ENCODE data around the gene RELN.

- no peak for TF ChIP-seq FOXP1 (IDR thresholded peaks at IDR 0.05)
- no peak for TF ChIP-seq FOXP1 (CRISPR knock-in tag; IDR thresholded peaks at IDR 0.05)
- TF ChIP-seq ERF (CRISPR knock-in tag; IDR thresholded peaks at IDR 0.05): no peak; the same call in 1 of the 2 replicates
- TF ChIP-seq TAF1 (CRISPR knock-in tag; IDR thresholded peaks at IDR 0.05): peak; percentile 11; the same call in 1 of the 2 replicates
- TF ChIP-seq ELF1 (CRISPR knock-in tag; IDR thresholded peaks at IDR 0.05): no peak
- no peak for TF ChIP-seq XBP1 (CRISPR knock-in tag; IDR thresholded peaks at IDR 0.05)
- no peak for TF ChIP-seq TCF7L2 (IDR thresholded peaks at IDR 0.05; ENCODE audit: low read depth, low read length)
- TF ChIP-seq, protein P1, sequence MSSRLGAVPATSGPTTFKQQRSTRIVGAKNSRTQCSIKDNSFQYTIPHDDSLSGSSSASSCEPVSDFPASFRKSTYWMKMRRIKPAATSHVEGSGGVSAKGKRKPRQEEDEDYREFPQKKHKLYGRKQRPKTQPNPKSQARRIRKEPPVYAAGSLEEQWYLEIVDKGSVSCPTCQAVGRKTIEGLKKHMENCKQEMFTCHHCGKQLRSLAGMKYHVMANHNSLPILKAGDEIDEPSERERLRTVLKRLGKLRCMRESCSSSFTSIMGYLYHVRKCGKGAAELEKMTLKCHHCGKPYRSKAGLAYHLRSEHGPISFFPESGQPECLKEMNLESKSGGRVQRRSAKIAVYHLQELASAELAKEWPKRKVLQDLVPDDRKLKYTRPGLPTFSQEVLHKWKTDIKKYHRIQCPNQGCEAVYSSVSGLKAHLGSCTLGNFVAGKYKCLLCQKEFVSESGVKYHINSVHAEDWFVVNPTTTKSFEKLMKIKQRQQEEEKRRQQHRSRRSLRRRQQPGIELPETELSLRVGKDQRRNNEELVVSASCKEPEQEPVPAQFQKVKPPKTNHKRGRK (CRISPR knock-in tag; IDR thresholded peaks at IDR 0.05): no peak
- TF ChIP-seq, protein P2, sequence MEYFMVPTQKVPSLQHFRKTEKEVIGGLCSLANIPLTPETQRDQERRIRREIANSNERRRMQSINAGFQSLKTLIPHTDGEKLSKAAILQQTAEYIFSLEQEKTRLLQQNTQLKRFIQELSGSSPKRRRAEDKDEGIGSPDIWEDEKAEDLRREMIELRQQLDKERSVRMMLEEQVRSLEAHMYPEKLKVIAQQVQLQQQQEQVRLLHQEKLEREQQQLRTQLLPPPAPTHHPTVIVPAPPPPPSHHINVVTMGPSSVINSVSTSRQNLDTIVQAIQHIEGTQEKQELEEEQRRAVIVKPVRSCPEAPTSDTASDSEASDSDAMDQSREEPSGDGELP (IDR thresholded peaks at IDR 0.05; ENCODE audit: borderline replicate concordance, low read depth): no peak
- TF ChIP-seq, protein P3, sequence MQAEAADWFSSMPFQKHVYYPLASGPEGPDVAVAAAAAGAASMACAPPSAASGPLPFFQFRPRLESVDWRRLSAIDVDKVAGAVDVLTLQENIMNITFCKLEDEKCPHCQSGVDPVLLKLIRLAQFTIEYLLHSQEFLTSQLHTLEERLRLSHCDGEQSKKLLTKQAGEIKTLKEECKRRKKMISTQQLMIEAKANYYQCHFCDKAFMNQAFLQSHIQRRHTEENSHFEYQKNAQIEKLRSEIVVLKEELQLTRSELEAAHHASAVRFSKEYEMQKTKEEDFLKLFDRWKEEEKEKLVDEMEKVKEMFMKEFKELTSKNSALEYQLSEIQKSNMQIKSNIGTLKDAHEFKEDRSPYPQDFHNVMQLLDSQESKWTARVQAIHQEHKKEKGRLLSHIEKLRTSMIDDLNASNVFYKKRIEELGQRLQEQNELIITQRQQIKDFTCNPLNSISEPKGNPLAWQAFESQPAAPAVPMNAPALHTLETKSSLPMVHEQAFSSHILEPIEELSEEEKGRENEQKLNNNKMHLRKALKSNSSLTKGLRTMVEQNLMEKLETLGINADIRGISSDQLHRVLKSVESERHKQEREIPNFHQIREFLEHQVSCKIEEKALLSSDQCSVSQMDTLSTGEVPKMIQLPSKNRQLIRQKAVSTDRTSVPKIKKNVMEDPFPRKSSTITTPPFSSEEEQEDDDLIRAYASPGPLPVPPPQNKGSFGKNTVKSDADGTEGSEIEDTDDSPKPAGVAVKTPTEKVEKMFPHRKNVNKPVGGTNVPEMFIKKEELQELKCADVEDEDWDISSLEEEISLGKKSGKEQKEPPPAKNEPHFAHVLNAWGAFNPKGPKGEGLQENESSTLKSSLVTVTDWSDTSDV (CRISPR knock-in tag; IDR thresholded peaks at IDR 0.05): no peak
- TF ChIP-seq ZNF670 (CRISPR knock-in tag; IDR thresholded peaks at IDR 0.05; ENCODE audit: borderline replicate concordance): no peak
- no peak for TF ChIP-seq SRY (CRISPR knock-in tag; IDR thresholded peaks at IDR 0.05)
- TF ChIP-seq, protein P4, sequence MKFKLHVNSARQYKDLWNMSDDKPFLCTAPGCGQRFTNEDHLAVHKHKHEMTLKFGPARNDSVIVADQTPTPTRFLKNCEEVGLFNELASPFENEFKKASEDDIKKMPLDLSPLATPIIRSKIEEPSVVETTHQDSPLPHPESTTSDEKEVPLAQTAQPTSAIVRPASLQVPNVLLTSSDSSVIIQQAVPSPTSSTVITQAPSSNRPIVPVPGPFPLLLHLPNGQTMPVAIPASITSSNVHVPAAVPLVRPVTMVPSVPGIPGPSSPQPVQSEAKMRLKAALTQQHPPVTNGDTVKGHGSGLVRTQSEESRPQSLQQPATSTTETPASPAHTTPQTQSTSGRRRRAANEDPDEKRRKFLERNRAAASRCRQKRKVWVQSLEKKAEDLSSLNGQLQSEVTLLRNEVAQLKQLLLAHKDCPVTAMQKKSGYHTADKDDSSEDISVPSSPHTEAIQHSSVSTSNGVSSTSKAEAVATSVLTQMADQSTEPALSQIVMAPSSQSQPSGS (CRISPR knock-in tag; IDR thresholded peaks at IDR 0.05): no peak
Measured at GRCh38 chr7:103989200-103989784, at the start of gene RELN.
